GM23338 (cell line): Measurements from ENCODE around the gene FXN. TPM values are rescaled to one million over a fixed set of nuclear protein-coding genes. Genes with fewer than 3 reads are reported as not detected.

Experiments used
- ATAC-seq: fragments of 200-7000 bp; cut with Tn5 transposase; 3 replicates; pipeline ENCODE4 v1.9.1; 2020
- DNase-seq: peaks from one replicate; pipeline ENCODE4 v3.0.0-alpha.2; 2015; ENCODE audit warnings: low spot score
- H2AFZ ChIP-seq: fragments of 200-600 bp; sonication (generic); 2 replicates; pipeline ENCODE4 v1.8.0; 2016; ENCODE audit warnings: antibody characterized with exemption, mild to moderate bottlenecking, moderate library complexity
- H3F3A ChIP-seq: fragments of 200-600 bp; sonication (generic); replicated peaks from 2 replicates; pipeline ENCODE4 v1.8.0; 2017; ENCODE audit warnings: antibody characterized with exemption, mixed run types, low read depth
- H3K27ac ChIP-seq: fragments of 200-600 bp; sonication (generic); 2 replicates; pipeline ENCODE4 v1.6.1; 2016; ENCODE audit warnings: low read depth
- H3K27me3 ChIP-seq: fragments of 200-600 bp; sonication (generic); 2 replicates; pipeline ENCODE4 v1.8.0; 2016; ENCODE audit warnings: mild to moderate bottlenecking, mixed run types, moderate library complexity; ENCODE audit not compliant: insufficient read depth
- H3K36me3 ChIP-seq: fragments of 200-600 bp; sonication (generic); 2 replicates; pipeline ENCODE4 v1.8.0; 2016; ENCODE audit warnings: mild to moderate bottlenecking; ENCODE audit not compliant: insufficient read depth
- H3K4me1 ChIP-seq: fragments of 200-600 bp; sonication (generic); 2 replicates; pipeline ENCODE4 v1.8.0; 2016; ENCODE audit warnings: mild to moderate bottlenecking, moderate library complexity; ENCODE audit not compliant: insufficient read depth
- H3K4me2 ChIP-seq: fragments of 200-600 bp; sonication (generic); 2 replicates; pipeline ENCODE4 v1.7.1; 2017; ENCODE audit warnings: mixed run types
- H3K4me3 ChIP-seq: fragments of 200-600 bp; sonication (generic); 2 replicates; pipeline ENCODE4 v1.6.1; 2016; ENCODE audit warnings: mixed run types
- H3K79me2 ChIP-seq: fragments of 200-600 bp; sonication (generic); replicated peaks from 2 replicates; pipeline ENCODE4 v1.8.0; 2017; ENCODE audit warnings: mild to moderate bottlenecking; ENCODE audit not compliant: insufficient read depth
- H3K9me2 ChIP-seq: fragments of 200-600 bp; sonication (generic); 2 replicates; pipeline ENCODE4 v1.8.0; 2017; ENCODE audit not compliant: insufficient read depth
- H4K20me1 ChIP-seq: fragments of 200-600 bp; sonication (generic); replicated peaks from 2 replicates; pipeline ENCODE4 v1.8.0; 2017; ENCODE audit warnings: mild to moderate bottlenecking; ENCODE audit not compliant: insufficient read depth
- H3K27ac Mint-ChIP-seq: 2 replicates; pipeline ENCODE4 v1.8.0; 2020; ENCODE audit warnings: inconsistent platforms, mild to moderate bottlenecking, moderate library complexity, mixed read lengths
- H3K27me3 Mint-ChIP-seq: 3 replicates; pipeline ENCODE4 v1.8.0; 2022; ENCODE audit warnings: low read depth, mild to moderate bottlenecking, moderate library complexity, mixed read lengths, inconsistent platforms; ENCODE audit not compliant: insufficient read depth, poor library complexity
- H3K36me3 Mint-ChIP-seq: 3 replicates; pipeline ENCODE4 v1.8.0; 2021; ENCODE audit warnings: low read depth, mild to moderate bottlenecking, inconsistent platforms, moderate library complexity, mixed read lengths
- H3K4me1 Mint-ChIP-seq: 3 replicates; pipeline ENCODE4 v1.8.0; 2020; ENCODE audit warnings: mild to moderate bottlenecking, inconsistent platforms, mixed read lengths
- H3K4me3 Mint-ChIP-seq: 3 replicates; pipeline ENCODE4 v1.8.0; 2021; ENCODE audit warnings: moderate library complexity, mild to moderate bottlenecking, inconsistent platforms, mixed read lengths
- H3K9me3 Mint-ChIP-seq: 3 replicates; pipeline ENCODE4 v1.8.0; 2020; ENCODE audit warnings: moderate library complexity, mild to moderate bottlenecking, inconsistent platforms, mixed read lengths
- CREB1 ChIP-seq: fragments of 250-450 bp; sonication (Bioruptor Pico); IDR thresholded peaks from 2 replicates; pipeline ENCODE4 v1.5.0; 2020; ENCODE audit warnings: low read depth, mild to moderate bottlenecking, moderate library complexity
- EZH2 ChIP-seq: fragments of 200-600 bp; sonication (generic); IDR thresholded peaks from one replicate; pipeline ENCODE4 v1.8.0; 2017; ENCODE audit warnings: antibody characterized with exemption, mild to moderate bottlenecking, low read depth; ENCODE audit not compliant: unreplicated experiment
- STAT1 ChIP-seq: IDR thresholded peaks from one replicate; pipeline ENCODE4 v1.6.1; 2016; ENCODE audit warnings: antibody characterized with exemption; ENCODE audit not compliant: unreplicated experiment
- polyA plus RNA-seq: library from polyadenylated mRNA; unstranded; fragments of >200 nt; fragmentation: Nextera tagmentation; extraction: Ambion mirVana; gene quantifications from 2 replicates; pipeline ENCODE4 v1.2.1, GENCODE V29; 2016
- total RNA-seq: library from RNA; depleted of rRNA; stranded (reverse); fragments of >200 nt; shearing (Covaris generic); gene quantifications from 2 replicates; pipeline ENCODE4 v1.2.3, GENCODE V29; 2014
- TF ChIP-seq, protein P1 (sequence below): fragments of 250-450 bp; sonication (Bioruptor Pico); IDR thresholded peaks from 2 replicates; pipeline ENCODE4 v1.5.0; 2020; ENCODE audit warnings: mild to moderate bottlenecking, moderate library complexity
- TF ChIP-seq, protein P2 (sequence below), 2 experiments: fragments of 200-600 bp in 1 of 2; sonication (generic) in 1 of 2; conservative IDR thresholded peaks; 2 replicates each; pipeline versions ENCODE4 v1.5.1 to v1.6.1; 2016 to 2017; ENCODE audit warnings: antibody characterized with exemption in 2 of 2, low read depth in 2 of 2, mild to moderate bottlenecking in 2 of 2, moderate library complexity in 1 of 2
- TF ChIP-seq, protein P3 (sequence below): IDR thresholded peaks from one replicate; pipeline ENCODE4 v1.6.1; 2018; ENCODE audit warnings: antibody characterized with exemption; ENCODE audit not compliant: unreplicated experiment

Gene FXN
- total and polyA plus RNA-seq, 2 experiments from 2014 or later = 26.1 to 66.4 TPM

DNA sequence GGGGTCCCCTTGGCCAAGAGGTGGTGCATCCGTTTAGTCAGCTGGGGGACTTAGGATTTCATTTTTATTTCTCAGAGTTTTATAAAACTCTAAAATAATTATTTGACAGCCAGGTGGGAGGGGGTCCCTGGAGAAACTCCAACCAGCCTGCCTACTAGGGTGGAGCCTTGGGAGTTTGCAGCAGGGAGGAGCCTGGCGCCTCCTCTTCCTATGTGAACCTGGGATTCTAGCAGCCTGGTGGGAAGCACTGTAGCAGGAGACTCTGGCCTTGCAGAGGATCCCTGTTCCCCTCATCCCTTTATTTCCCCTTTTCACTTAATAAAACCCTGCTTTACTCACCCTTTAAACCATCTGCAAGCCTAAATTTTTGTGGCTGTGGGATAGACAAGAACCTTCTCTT, 50.8 kb downstream of the FXN start (continued):
- TF ChIP-seq, protein P1, sequence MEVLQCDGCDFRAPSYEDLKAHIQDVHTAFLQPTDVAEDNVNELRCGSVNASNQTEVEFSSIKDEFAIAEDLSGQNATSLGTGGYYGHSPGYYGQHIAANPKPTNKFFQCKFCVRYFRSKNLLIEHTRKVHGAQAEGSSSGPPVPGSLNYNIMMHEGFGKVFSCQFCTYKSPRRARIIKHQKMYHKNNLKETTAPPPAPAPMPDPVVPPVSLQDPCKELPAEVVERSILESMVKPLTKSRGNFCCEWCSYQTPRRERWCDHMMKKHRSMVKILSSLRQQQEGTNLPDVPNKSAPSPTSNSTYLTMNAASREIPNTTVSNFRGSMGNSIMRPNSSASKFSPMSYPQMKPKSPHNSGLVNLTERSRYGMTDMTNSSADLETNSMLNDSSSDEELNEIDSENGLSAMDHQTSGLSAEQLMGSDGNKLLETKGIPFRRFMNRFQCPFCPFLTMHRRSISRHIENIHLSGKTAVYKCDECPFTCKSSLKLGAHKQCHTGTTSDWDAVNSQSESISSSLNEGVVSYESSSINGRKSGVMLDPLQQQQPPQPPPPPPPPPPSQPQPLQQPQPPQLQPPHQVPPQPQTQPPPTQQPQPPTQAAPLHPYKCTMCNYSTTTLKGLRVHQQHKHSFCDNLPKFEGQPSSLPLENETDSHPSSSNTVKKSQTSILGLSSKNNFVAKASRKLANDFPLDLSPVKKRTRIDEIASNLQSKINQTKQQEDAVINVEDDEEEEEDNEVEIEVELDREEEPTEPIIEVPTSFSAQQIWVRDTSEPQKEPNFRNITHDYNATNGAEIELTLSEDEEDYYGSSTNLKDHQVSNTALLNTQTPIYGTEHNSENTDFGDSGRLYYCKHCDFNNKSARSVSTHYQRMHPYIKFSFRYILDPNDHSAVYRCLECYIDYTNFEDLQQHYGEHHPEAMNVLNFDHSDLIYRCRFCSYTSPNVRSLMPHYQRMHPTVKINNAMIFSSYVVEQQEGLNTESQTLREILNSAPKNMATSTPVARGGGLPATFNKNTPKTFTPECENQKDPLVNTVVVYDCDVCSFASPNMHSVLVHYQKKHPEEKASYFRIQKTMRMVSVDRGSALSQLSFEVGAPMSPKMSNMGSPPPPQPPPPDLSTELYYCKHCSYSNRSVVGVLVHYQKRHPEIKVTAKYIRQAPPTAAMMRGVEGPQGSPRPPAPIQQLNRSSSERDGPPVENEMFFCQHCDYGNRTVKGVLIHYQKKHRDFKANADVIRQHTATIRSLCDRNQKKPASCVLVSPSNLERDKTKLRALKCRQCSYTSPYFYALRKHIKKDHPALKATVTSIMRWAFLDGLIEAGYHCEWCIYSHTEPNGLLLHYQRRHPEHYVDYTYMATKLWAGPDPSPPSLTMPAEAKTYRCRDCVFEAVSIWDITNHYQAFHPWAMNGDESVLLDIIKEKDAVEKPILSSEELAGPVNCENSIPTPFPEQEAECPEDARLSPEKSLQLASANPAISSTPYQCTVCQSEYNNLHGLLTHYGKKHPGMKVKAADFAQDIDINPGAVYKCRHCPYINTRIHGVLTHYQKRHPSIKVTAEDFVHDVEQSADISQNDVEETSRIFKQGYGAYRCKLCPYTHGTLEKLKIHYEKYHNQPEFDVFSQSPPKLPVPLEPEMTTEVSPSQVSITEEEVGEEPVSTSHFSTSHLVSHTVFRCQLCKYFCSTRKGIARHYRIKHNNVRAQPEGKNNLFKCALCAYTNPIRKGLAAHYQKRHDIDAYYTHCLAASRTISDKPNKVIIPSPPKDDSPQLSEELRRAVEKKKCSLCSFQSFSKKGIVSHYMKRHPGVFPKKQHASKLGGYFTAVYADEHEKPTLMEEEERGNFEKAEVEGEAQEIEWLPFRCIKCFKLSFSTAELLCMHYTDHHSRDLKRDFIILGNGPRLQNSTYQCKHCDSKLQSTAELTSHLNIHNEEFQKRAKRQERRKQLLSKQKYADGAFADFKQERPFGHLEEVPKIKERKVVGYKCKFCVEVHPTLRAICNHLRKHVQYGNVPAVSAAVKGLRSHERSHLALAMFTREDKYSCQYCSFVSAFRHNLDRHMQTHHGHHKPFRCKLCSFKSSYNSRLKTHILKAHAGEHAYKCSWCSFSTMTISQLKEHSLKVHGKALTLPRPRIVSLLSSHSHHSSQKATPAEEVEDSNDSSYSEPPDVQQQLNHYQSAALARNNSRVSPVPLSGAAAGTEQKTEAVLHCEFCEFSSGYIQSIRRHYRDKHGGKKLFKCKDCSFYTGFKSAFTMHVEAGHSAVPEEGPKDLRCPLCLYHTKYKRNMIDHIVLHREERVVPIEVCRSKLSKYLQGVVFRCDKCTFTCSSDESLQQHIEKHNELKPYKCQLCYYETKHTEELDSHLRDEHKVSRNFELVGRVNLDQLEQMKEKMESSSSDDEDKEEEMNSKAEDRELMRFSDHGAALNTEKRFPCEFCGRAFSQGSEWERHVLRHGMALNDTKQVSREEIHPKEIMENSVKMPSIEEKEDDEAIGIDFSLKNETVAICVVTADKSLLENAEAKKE (CRISPR knock-in tag) = no peak
- TF ChIP-seq EZH2 = no peak
- TF ChIP-seq CREB1 (CRISPR knock-in tag) = no peak
- TF ChIP-seq STAT1 = no peak

- Histone ChIP-seq H2AFZ (no peak overlapping the region), H3K4me2 (no peak overlapping the region), H3K36me3 (no peaks in the 10 kb centered on the region), H3K4me3 (no peak overlapping the region), H3K9me2 (0 out of 2 replicates have a peak, but pooled peaks cover 4% of the 10 kb centered on the region), H3K79me2 (no peaks in the 10 kb centered on the region), H4K20me1 (no peaks in the 10 kb centered on the region), H3F3A (peaks cover 12% of the 10 kb centered on the region; the same call in 1 of the 2 replicates), H3K4me1 (peaks cover 22% of the 10 kb centered on the region), H3K27ac (no peak overlapping the region), H3K27me3 (no peaks in the 10 kb centered on the region)
- no peak overlapping the region for H3K4me3 Mint-ChIP-seq
- H3K4me1 Mint-ChIP-seq = peaks cover 28% of the 10 kb centered on the region
- H3K36me3 Mint-ChIP-seq = peaks cover 12% of the 10 kb centered on the region; the same call in 2 of the 3 replicates
- H3K27ac Mint-ChIP-seq = no peak overlapping the region
- TF ChIP-seq, protein P2, sequence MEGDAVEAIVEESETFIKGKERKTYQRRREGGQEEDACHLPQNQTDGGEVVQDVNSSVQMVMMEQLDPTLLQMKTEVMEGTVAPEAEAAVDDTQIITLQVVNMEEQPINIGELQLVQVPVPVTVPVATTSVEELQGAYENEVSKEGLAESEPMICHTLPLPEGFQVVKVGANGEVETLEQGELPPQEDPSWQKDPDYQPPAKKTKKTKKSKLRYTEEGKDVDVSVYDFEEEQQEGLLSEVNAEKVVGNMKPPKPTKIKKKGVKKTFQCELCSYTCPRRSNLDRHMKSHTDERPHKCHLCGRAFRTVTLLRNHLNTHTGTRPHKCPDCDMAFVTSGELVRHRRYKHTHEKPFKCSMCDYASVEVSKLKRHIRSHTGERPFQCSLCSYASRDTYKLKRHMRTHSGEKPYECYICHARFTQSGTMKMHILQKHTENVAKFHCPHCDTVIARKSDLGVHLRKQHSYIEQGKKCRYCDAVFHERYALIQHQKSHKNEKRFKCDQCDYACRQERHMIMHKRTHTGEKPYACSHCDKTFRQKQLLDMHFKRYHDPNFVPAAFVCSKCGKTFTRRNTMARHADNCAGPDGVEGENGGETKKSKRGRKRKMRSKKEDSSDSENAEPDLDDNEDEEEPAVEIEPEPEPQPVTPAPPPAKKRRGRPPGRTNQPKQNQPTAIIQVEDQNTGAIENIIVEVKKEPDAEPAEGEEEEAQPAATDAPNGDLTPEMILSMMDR (conservative IDR thresholded peaks at IDR 0.05; ENCODE audit: low read depth in 2 of 2) = no peak
- TF ChIP-seq EZH2 = no peak
- TF ChIP-seq, protein P3, sequence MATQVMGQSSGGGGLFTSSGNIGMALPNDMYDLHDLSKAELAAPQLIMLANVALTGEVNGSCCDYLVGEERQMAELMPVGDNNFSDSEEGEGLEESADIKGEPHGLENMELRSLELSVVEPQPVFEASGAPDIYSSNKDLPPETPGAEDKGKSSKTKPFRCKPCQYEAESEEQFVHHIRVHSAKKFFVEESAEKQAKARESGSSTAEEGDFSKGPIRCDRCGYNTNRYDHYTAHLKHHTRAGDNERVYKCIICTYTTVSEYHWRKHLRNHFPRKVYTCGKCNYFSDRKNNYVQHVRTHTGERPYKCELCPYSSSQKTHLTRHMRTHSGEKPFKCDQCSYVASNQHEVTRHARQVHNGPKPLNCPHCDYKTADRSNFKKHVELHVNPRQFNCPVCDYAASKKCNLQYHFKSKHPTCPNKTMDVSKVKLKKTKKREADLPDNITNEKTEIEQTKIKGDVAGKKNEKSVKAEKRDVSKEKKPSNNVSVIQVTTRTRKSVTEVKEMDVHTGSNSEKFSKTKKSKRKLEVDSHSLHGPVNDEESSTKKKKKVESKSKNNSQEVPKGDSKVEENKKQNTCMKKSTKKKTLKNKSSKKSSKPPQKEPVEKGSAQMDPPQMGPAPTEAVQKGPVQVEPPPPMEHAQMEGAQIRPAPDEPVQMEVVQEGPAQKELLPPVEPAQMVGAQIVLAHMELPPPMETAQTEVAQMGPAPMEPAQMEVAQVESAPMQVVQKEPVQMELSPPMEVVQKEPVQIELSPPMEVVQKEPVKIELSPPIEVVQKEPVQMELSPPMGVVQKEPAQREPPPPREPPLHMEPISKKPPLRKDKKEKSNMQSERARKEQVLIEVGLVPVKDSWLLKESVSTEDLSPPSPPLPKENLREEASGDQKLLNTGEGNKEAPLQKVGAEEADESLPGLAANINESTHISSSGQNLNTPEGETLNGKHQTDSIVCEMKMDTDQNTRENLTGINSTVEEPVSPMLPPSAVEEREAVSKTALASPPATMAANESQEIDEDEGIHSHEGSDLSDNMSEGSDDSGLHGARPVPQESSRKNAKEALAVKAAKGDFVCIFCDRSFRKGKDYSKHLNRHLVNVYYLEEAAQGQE = no peak
- no peak for TF ChIP-seq CREB1 (CRISPR knock-in tag)
- no peak for TF ChIP-seq STAT1
- ATAC-seq (no peak), DNase-seq (no peak)
- peaks cover 5% of the 10 kb centered on the region; the same call in 2 of the 3 replicates for H3K9me3 Mint-ChIP-seq
- peaks cover 7% of the 10 kb centered on the region for H3K27me3 Mint-ChIP-seq
Observed at GRCh38 chr9:69086769-69087168, 51.2 kb downstream of the FXN start.
